ENCODE results near the gene STT3B. TPM values are rescaled to one million over a fixed set of nuclear protein-coding genes. Genes with fewer than 3 reads are reported as not detected.

Gene STT3B
- total RNA-seq, 1 donor from 2014 or later, result 110 TPM

GRCh38 chr3:31653464-31653863 lies 120.7 kb downstream of the STT3B start:
- no peaks in the 10 kb centered on the region for H3K27me3 ChIP-seq (ENCODE audit: control insufficient read depth, insufficient read depth, low read length)
- no peaks in the 10 kb centered on the region for H3K36me3 ChIP-seq (ENCODE audit: control insufficient read depth, insufficient read depth, low read length)
- no peak overlapping the region for H3K4me3 ChIP-seq (ENCODE audit: low read depth, low read length)
- DNase-seq (ENCODE audit: low read depth), result no peak
- TF ChIP-seq CTCF (IDR thresholded peaks at IDR 0.05; ENCODE audit: insufficient read depth, low read length, poor library complexity, severe bottlenecking), result no peak

- Histone ChIP-seq H3K27me3 (ENCODE audit: control insufficient read depth, insufficient read depth, low read length) (no peaks in the 10 kb centered on the region), H3K4me3 (ENCODE audit: low read depth, low read length) (no peak overlapping the region), H3K36me3 (ENCODE audit: control insufficient read depth, insufficient read depth, low read length) (no peaks in the 10 kb centered on the region)
- DNase-seq (ENCODE audit: low read depth), result no peak
- no peak for TF ChIP-seq CTCF (IDR thresholded peaks at IDR 0.05; ENCODE audit: insufficient read depth, low read length, poor library complexity, severe bottlenecking)
Measured at GRCh38 chr3:31654998-31655397, 122.3 kb downstream of the STT3B start.

- no peak for TF ChIP-seq CTCF (IDR thresholded peaks at IDR 0.05; ENCODE audit: insufficient read depth, low read length, poor library complexity, severe bottlenecking)
- no peak overlapping the region for H3K4me3 ChIP-seq (ENCODE audit: low read depth, low read length)
- H3K36me3 ChIP-seq (ENCODE audit: control insufficient read depth, insufficient read depth, low read length), result no peaks in the 10 kb centered on the region
Measured at GRCh38 chr3:31659246-31659645, 126.5 kb downstream of the STT3B start.

GRCh38 chr3:31661286-31661685 lies 128.6 kb downstream of the STT3B start:
- TF ChIP-seq CTCF (IDR thresholded peaks at IDR 0.05; ENCODE audit: insufficient read depth, low read length, poor library complexity, severe bottlenecking), result no peak
- Histone ChIP-seq H3K36me3 (ENCODE audit: control insufficient read depth, insufficient read depth, low read length) (no peaks in the 10 kb centered on the region), H3K27me3 (ENCODE audit: control insufficient read depth, insufficient read depth, low read length) (no peaks in the 10 kb centered on the region), H3K4me3 (ENCODE audit: low read depth, low read length) (no peak overlapping the region)
- DNase-seq (ENCODE audit: low read depth), result no peak

More at GRCh38 chr3:31659246-31659645, 126.5 kb downstream of the STT3B start:
- H3K27me3 ChIP-seq (ENCODE audit: control insufficient read depth, insufficient read depth, low read length), result no peaks in the 10 kb centered on the region
- DNase-seq (ENCODE audit: low read depth), result no peak

- H3K4me3 ChIP-seq (ENCODE audit: low read depth, low read length), result no peak overlapping the region
- DNase-seq (ENCODE audit: low read depth), result no peak
- no peaks in the 10 kb centered on the region for H3K36me3 ChIP-seq (ENCODE audit: control insufficient read depth, insufficient read depth, low read length)
- H3K27me3 ChIP-seq (ENCODE audit: control insufficient read depth, insufficient read depth, low read length), result no peaks in the 10 kb centered on the region
- no peak for TF ChIP-seq CTCF (IDR thresholded peaks at IDR 0.05; ENCODE audit: insufficient read depth, low read length, poor library complexity, severe bottlenecking)
Measured at GRCh38 chr3:31661993-31662670, 129.4 kb downstream of the STT3B start.

GRCh38 chr3:31664031-31664430 lies 131.3 kb downstream of the STT3B start:
- TF ChIP-seq CTCF (IDR thresholded peaks at IDR 0.05; ENCODE audit: insufficient read depth, low read length, poor library complexity, severe bottlenecking), result no peak
- no peaks in the 10 kb centered on the region for H3K36me3 ChIP-seq (ENCODE audit: control insufficient read depth, insufficient read depth, low read length)
- no peaks in the 10 kb centered on the region for H3K27me3 ChIP-seq (ENCODE audit: control insufficient read depth, insufficient read depth, low read length)
- no peak overlapping the region for H3K4me3 ChIP-seq (ENCODE audit: low read depth, low read length)
- DNase-seq (ENCODE audit: low read depth), result no peak
